ENCODE results near the gene AP3M1.

DNA sequence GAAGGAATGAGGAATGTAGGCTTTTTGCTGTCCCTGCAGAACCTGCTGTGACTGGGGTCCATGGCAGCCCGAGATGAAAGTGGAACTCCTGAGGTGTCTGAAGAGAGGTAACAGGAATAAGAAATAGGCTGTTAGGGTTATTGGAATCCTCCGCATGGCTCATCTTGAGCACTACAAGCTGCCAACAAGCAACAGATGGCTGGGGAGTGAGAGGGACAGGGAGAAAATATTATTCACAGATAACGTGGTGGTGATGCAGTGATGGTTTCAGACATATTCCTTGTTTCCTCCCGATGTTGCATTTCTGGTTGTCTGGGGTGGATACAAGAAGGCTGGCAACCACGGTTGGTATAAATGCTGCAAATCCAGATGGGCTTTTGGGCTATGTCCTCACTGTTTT is 46.1 kb downstream of the AP3M1 start:
- TF ChIP-seq CTCF (conservative IDR thresholded peaks at IDR 0.05; ENCODE audit: low read length) (no peak), EZH2phosphoT487 (IDR thresholded peaks at IDR 0.05; ENCODE audit: borderline replicate concordance) (no peak)

Data from Loucy (cell line).